ENCODE measurements around the gene NOS1AP.

NOS1AP gene

GRCh38 chr1:162319493-162320175 is 250.1 kb downstream of the NOS1AP start:
- DNase-seq (ENCODE audit: insufficient read length): no peak
- no peak for FAIRE-seq
- no peak for TF ChIP-seq TAF1 (IDR thresholded peaks at IDR 0.05; ENCODE audit: borderline replicate concordance, low read depth, low read length)
- no peak for TF ChIP-seq POLR2AphosphoS5 (IDR thresholded peaks at IDR 0.05; ENCODE audit: low read depth, low read length)
- TF ChIP-seq POLR2A (IDR thresholded peaks at IDR 0.05; ENCODE audit: low read depth, low read length): no peak

GRCh38 chr1:162321809-162322422 is 252.4 kb downstream of the NOS1AP start:
- DNase-seq (ENCODE audit: insufficient read length) (no peak), FAIRE-seq (no peak)
- TF ChIP-seq POLR2AphosphoS5 (IDR thresholded peaks at IDR 0.05; ENCODE audit: low read depth, low read length) (no peak), TAF1 (IDR thresholded peaks at IDR 0.05; ENCODE audit: borderline replicate concordance, low read depth, low read length) (no peak), POLR2A (IDR thresholded peaks at IDR 0.05; ENCODE audit: low read depth, low read length) (no peak)

- DNase-seq (ENCODE audit: insufficient read length) (no peak), FAIRE-seq (no peak)
- TF ChIP-seq TAF1 (IDR thresholded peaks at IDR 0.05; ENCODE audit: borderline replicate concordance, low read depth, low read length) (no peak), POLR2AphosphoS5 (IDR thresholded peaks at IDR 0.05; ENCODE audit: low read depth, low read length) (no peak), POLR2A (IDR thresholded peaks at IDR 0.05; ENCODE audit: low read depth, low read length) (no peak)
Measured at GRCh38 chr1:162323023-162323422, 253.5 kb downstream of the NOS1AP start.

GRCh38 chr1:162324396-162324795 is 254.9 kb downstream of the NOS1AP start:
- TF ChIP-seq TAF1 (IDR thresholded peaks at IDR 0.05; ENCODE audit: borderline replicate concordance, low read depth, low read length): no peak
- TF ChIP-seq POLR2AphosphoS5 (IDR thresholded peaks at IDR 0.05; ENCODE audit: low read depth, low read length): no peak
- no peak for TF ChIP-seq POLR2A (IDR thresholded peaks at IDR 0.05; ENCODE audit: low read depth, low read length)
- FAIRE-seq: no peak

DNA sequence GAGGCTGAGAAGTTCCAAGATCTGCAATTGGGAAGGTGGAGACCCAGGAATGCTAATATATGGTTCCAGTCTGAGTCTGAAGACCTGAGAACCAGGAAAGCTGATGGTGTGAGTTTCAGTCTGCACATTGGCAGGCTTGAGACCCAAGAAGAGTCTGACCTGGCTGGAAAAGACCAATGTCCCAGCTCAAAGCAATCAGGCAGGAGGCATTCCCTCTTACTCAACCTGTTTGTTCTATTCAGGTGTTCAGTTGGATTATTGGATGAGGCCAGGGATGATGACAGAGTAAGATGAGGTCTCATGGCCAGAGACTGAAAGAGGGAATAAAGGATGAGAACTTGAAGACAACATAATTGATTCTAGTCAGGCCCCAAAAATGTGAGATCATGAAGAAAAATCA is 257.1 kb downstream of the NOS1AP start:
- TF ChIP-seq TAF1 (IDR thresholded peaks at IDR 0.05; ENCODE audit: borderline replicate concordance, low read depth, low read length) (no peak), POLR2A (IDR thresholded peaks at IDR 0.05; ENCODE audit: low read depth, low read length) (no peak), POLR2AphosphoS5 (IDR thresholded peaks at IDR 0.05; ENCODE audit: low read depth, low read length) (no peak)
- DNase-seq (ENCODE audit: insufficient read length) (no peak), FAIRE-seq (no peak)

More at GRCh38 chr1:162324396-162324795, 254.9 kb downstream of the NOS1AP start:
- DNase-seq (ENCODE audit: insufficient read length): no peak

GRCh38 chr1:162327144-162327787 is 257.8 kb downstream of the NOS1AP start:
- TF ChIP-seq TAF1 (IDR thresholded peaks at IDR 0.05; ENCODE audit: borderline replicate concordance, low read depth, low read length) (no peak), POLR2AphosphoS5 (IDR thresholded peaks at IDR 0.05; ENCODE audit: low read depth, low read length) (no peak), POLR2A (IDR thresholded peaks at IDR 0.05; ENCODE audit: low read depth, low read length) (no peak)
- no peak for FAIRE-seq
- DNase-seq (ENCODE audit: insufficient read length): no peak

DNA sequence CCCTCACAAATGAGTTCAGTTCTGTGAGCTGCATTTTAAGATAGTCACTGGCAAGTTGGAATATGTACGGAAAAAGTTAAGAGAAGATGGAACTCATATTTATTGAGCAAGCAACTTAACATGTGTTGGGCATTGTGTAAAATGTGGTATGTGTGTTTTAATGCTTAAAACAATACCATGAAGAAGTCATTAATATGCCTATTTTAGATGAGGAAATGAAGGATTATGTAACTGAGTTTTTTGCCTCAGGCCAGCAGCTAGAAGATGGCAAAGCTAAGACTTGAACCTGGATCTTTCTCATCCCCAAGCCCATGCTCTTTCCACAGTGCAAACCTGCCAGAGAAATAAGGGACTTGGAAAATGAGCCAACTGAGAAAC is 258.3 kb downstream of the NOS1AP start:
- no peak for DNase-seq (ENCODE audit: insufficient read length)
- TF ChIP-seq TAF1 (IDR thresholded peaks at IDR 0.05; ENCODE audit: borderline replicate concordance, low read depth, low read length) (no peak), POLR2AphosphoS5 (IDR thresholded peaks at IDR 0.05; ENCODE audit: low read depth, low read length) (no peak), POLR2A (IDR thresholded peaks at IDR 0.05; ENCODE audit: low read depth, low read length) (no peak)
- FAIRE-seq: no peak

- no peak for FAIRE-seq
- DNase-seq (ENCODE audit: insufficient read length): no peak
Measured at GRCh38 chr1:162328512-162328911, 259.0 kb downstream of the NOS1AP start.

DNA sequence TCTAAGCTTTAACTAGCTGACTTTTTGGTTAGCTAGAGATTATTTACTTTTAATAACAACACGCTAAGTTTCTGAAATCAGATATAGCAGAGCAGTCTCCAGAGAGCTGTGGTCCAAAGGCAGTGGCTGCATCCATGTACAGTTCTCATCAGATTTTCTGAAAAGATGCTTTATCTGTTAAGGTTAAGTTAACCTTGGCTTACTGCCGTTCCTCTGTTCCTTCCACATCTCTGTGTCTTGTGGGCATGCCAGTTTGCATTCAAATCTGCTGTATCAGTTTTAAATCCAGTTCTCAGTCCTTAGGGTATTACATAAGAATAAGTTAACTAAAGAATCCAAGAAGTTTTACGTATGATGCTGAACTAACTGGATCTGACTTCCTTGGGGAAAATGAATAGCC is 260.3 kb downstream of the NOS1AP start:
- FAIRE-seq (no peak), DNase-seq (ENCODE audit: insufficient read length) (no peak)
- TF ChIP-seq TAF1 (IDR thresholded peaks at IDR 0.05; ENCODE audit: borderline replicate concordance, low read depth, low read length) (no peak), POLR2A (IDR thresholded peaks at IDR 0.05; ENCODE audit: low read depth, low read length) (no peak), POLR2AphosphoS5 (IDR thresholded peaks at IDR 0.05; ENCODE audit: low read depth, low read length) (no peak)

More at GRCh38 chr1:162328512-162328911, 259.0 kb downstream of the NOS1AP start:
- TF ChIP-seq POLR2A (IDR thresholded peaks at IDR 0.05; ENCODE audit: low read depth, low read length) (no peak), TAF1 (IDR thresholded peaks at IDR 0.05; ENCODE audit: borderline replicate concordance, low read depth, low read length) (no peak), POLR2AphosphoS5 (IDR thresholded peaks at IDR 0.05; ENCODE audit: low read depth, low read length) (no peak)

DNA sequence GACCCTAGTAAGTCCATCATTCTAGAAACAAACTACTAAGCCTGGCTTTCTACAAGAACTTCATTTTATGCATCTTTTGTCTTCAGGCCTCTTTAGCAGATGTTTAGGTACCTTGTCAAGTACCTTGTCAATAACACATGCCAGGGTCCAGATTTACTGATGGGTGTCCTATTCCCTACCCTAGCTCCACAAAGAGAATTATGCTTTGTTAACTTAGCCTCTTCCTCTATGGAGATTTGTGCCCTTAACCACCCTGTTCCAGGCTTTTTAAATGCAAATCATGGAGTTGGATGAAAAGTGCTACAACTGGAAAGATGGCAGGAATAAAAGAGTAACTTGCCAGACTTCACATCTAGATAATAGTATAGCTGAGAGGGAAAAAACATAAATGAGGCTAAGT is 264.5 kb downstream of the NOS1AP start:
- TF ChIP-seq POLR2AphosphoS5 (IDR thresholded peaks at IDR 0.05; ENCODE audit: low read depth, low read length): no peak
- TF ChIP-seq POLR2A (IDR thresholded peaks at IDR 0.05; ENCODE audit: low read depth, low read length): no peak
- no peak for TF ChIP-seq TAF1 (IDR thresholded peaks at IDR 0.05; ENCODE audit: borderline replicate concordance, low read depth, low read length)
- no peak for FAIRE-seq
- no peak for DNase-seq (ENCODE audit: insufficient read length)

DNA sequence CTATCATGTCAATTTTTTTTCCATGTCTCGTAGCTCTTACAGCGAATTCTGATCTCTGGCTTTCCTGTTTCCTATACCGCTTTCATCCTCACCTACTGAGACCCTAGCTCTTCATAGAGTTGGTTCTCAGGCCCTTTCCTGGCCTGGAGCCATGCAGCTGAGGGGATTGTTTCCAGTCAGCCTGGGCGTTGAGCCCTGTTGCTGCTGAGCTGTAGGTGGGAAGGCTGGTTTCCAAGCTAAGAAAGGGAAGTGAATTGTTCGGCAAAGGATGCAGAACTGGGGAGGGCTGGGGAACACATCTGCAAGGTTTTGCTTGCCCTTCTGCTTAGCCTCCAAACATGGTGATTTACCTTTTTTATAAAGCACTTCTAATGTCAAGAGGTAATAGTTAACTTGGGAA is 265.6 kb downstream of the NOS1AP start:
- FAIRE-seq: no peak
- no peak for DNase-seq (ENCODE audit: insufficient read length)
- TF ChIP-seq POLR2A (IDR thresholded peaks at IDR 0.05; ENCODE audit: low read depth, low read length): no peak
- TF ChIP-seq TAF1 (IDR thresholded peaks at IDR 0.05; ENCODE audit: borderline replicate concordance, low read depth, low read length): no peak
- TF ChIP-seq POLR2AphosphoS5 (IDR thresholded peaks at IDR 0.05; ENCODE audit: low read depth, low read length): no peak
